ENCODE data around the gene MYO9B.

The MYO9B gene

GRCh38 chr19:17078920-17079709, 3.5 kb downstream of the MYO9B start:
- H3K4me1 ChIP-seq (ENCODE audit: insufficient read depth, low read length, severe bottlenecking), result peaks cover 54% of the 10 kb centered on the region
- no peaks in the 10 kb centered on the region for H3K9me2 ChIP-seq (ENCODE audit: low read depth, low read length)
- peak overlapping the region; percentile 86 for H3K4me2 ChIP-seq (ENCODE audit: low read length)
- no peaks in the 10 kb centered on the region; the same call in 1 of the 2 replicates for H3K36me3 ChIP-seq (ENCODE audit: insufficient read depth, low read length)
- H3K9me3 ChIP-seq (ENCODE audit: low read length), result no peaks in the 10 kb centered on the region
- peak overlapping the region; percentile 56 for H3K4me3 ChIP-seq (ENCODE audit: low read depth, low read length, poor library complexity, severe bottlenecking)
- no peak overlapping the region for H2AFZ ChIP-seq (ENCODE audit: low read length)
- H3F3A ChIP-seq (ENCODE audit: insufficient read depth, low read length), result no peaks in the 10 kb centered on the region
- H3K27ac ChIP-seq (ENCODE audit: low read depth, low read length, poor library complexity, severe bottlenecking), result peak overlapping the region; percentile 70
- no peaks in the 10 kb centered on the region for H3K27me3 ChIP-seq (ENCODE audit: insufficient read depth, low read length)
- H3K79me2 ChIP-seq (ENCODE audit: insufficient read depth, low read length), result peaks cover 47% of the 10 kb centered on the region
- TF ChIP-seq CTCF (IDR thresholded peaks at IDR 0.05; ENCODE audit: low read length), result no peak
- TF ChIP-seq EZH2 (IDR thresholded peaks at IDR 0.05; ENCODE audit: borderline replicate concordance, low read length), result no peak
- H3K9ac ChIP-seq (ENCODE audit: low read length), result peak overlapping the region; percentile 55; the same call in 1 of the 2 replicates
- no peaks in the 10 kb centered on the region for H4K20me1 ChIP-seq (ENCODE audit: insufficient read depth, low read length)

GRCh38 chr19:17079710-17080439, 4.3 kb downstream of the MYO9B start:
- Histone ChIP-seq H3K79me2 (ENCODE audit: insufficient read depth, low read length) (peaks cover 45% of the 10 kb centered on the region), H3K9me2 (ENCODE audit: low read depth, low read length) (no peaks in the 10 kb centered on the region), H2AFZ (ENCODE audit: low read length) (no peak overlapping the region), H3K9ac (ENCODE audit: low read length) (peak overlapping the region; percentile 55; the same call in 1 of the 2 replicates), H3K4me1 (ENCODE audit: insufficient read depth, low read length, severe bottlenecking) (peaks cover 53% of the 10 kb centered on the region), H3F3A (ENCODE audit: insufficient read depth, low read length) (no peaks in the 10 kb centered on the region), H3K27ac (ENCODE audit: low read depth, low read length, poor library complexity, severe bottlenecking) (peak overlapping the region; percentile 70), H3K4me3 (ENCODE audit: low read depth, low read length, poor library complexity, severe bottlenecking) (peak overlapping the region; percentile 56), H4K20me1 (ENCODE audit: insufficient read depth, low read length) (no peaks in the 10 kb centered on the region), H3K27me3 (ENCODE audit: insufficient read depth, low read length) (no peaks in the 10 kb centered on the region), H3K36me3 (ENCODE audit: insufficient read depth, low read length) (no peaks in the 10 kb centered on the region; the same call in 1 of the 2 replicates), H3K9me3 (ENCODE audit: low read length) (no peaks in the 10 kb centered on the region), H3K4me2 (ENCODE audit: low read length) (peak overlapping the region; percentile 86)
- TF ChIP-seq EZH2 (IDR thresholded peaks at IDR 0.05; ENCODE audit: borderline replicate concordance, low read length), result no peak
- peak; percentile 64 for TF ChIP-seq CTCF (IDR thresholded peaks at IDR 0.05; ENCODE audit: low read length)

GRCh38 chr19:17080440-17080801, 4.8 kb downstream of the MYO9B start:
- Histone ChIP-seq H3K4me2 (ENCODE audit: low read length) (peak overlapping the region; percentile 86; the same call in 1 of the 2 replicates), H3K79me2 (ENCODE audit: insufficient read depth, low read length) (peaks cover 45% of the 10 kb centered on the region)

More at GRCh38 chr19:17080440-17080801, 4.8 kb downstream of the MYO9B start:
- H3K27me3 ChIP-seq (ENCODE audit: insufficient read depth, low read length), result no peaks in the 10 kb centered on the region
- no peak overlapping the region for H2AFZ ChIP-seq (ENCODE audit: low read length)
- H3K9me3 ChIP-seq (ENCODE audit: low read length), result no peaks in the 10 kb centered on the region
- H3K4me3 ChIP-seq (ENCODE audit: low read depth, low read length, poor library complexity, severe bottlenecking), result no peak overlapping the region
- H3K4me1 ChIP-seq (ENCODE audit: insufficient read depth, low read length, severe bottlenecking), result peaks cover 53% of the 10 kb centered on the region
- H3K9me2 ChIP-seq (ENCODE audit: low read depth, low read length), result no peaks in the 10 kb centered on the region
- no peak overlapping the region; the same call in 1 of the 2 replicates for H3K9ac ChIP-seq (ENCODE audit: low read length)
- H3K27ac ChIP-seq (ENCODE audit: low read depth, low read length, poor library complexity, severe bottlenecking), result peak overlapping the region; percentile 70
- TF ChIP-seq CTCF (IDR thresholded peaks at IDR 0.05; ENCODE audit: low read length) (no peak), EZH2 (IDR thresholded peaks at IDR 0.05; ENCODE audit: borderline replicate concordance, low read length) (no peak)
- no peaks in the 10 kb centered on the region for H3F3A ChIP-seq (ENCODE audit: insufficient read depth, low read length)
- no peaks in the 10 kb centered on the region; the same call in 1 of the 2 replicates for H3K36me3 ChIP-seq (ENCODE audit: insufficient read depth, low read length)
- H4K20me1 ChIP-seq (ENCODE audit: insufficient read depth, low read length), result no peaks in the 10 kb centered on the region
